DOHH2 (cell line): ENCODE results near the gene VAPA.
A peak's percentile ranks its signal among the peaks of the same experiment; 100 is the strongest.

Experiments used
- H3F3A ChIP-seq: fragments of 200-600 bp; sonication (generic), shearing (Covaris generic); 2 replicates; pipeline ENCODE4 v1.6.0; 2016; ENCODE audit warnings: antibody characterized with exemption, mild to moderate bottlenecking; ENCODE audit not compliant: control insufficient read depth, insufficient read depth
- H3K27ac ChIP-seq: fragments of 200-600 bp; sonication (generic); 2 replicates; pipeline ENCODE4 v1.5.1; 2014; ENCODE audit warnings: low read depth, mild to moderate bottlenecking, low read length, moderate library complexity
- H3K27me3 ChIP-seq: fragments of 200-600 bp; sonication (generic); 2 replicates; pipeline ENCODE4 v1.6.1; 2014; ENCODE audit warnings: mild to moderate bottlenecking, low read length, mixed read lengths; ENCODE audit not compliant: control insufficient read depth
- H3K36me3 ChIP-seq: fragments of 200-600 bp; sonication (generic); 2 replicates; pipeline ENCODE4 v1.6.1; 2014; ENCODE audit warnings: mild to moderate bottlenecking, low read length, moderate library complexity, mixed read lengths; ENCODE audit not compliant: control insufficient read depth
- H3K4me1 ChIP-seq: fragments of 200-600 bp; sonication (generic); 2 replicates; pipeline ENCODE4 v1.6.1; 2014; ENCODE audit warnings: mild to moderate bottlenecking, low read length, mixed read lengths; ENCODE audit not compliant: control insufficient read depth
- H3K4me2 ChIP-seq: fragments of 200-600 bp; sonication (generic); 2 replicates; pipeline ENCODE4 v1.6.0; 2014; ENCODE audit warnings: mild to moderate bottlenecking, low read length, moderate library complexity
- H3K4me3 ChIP-seq: fragments of 200-600 bp; sonication (generic); 2 replicates; pipeline ENCODE4 v1.5.1; 2014; ENCODE audit warnings: mild to moderate bottlenecking, low read length, mixed read lengths
- H3K79me2 ChIP-seq: fragments of 200-600 bp; sonication (generic); 2 replicates; pipeline ENCODE4 v1.6.1; 2014; ENCODE audit warnings: mild to moderate bottlenecking, low read length, mixed read lengths; ENCODE audit not compliant: control insufficient read depth
- H3K9me2 ChIP-seq: fragments of 200-600 bp; sonication (generic); replicated peaks from 2 replicates; pipeline ENCODE4 v1.6.1; 2014; ENCODE audit warnings: mild to moderate bottlenecking, low read length, mixed read lengths; ENCODE audit not compliant: control insufficient read depth
- H3K9me3 ChIP-seq: fragments of 200-600 bp; sonication (generic); 2 replicates; pipeline ENCODE4 v1.6.1; 2014; ENCODE audit warnings: antibody characterized with exemption, low read length, mixed read lengths; ENCODE audit not compliant: control insufficient read depth, insufficient read depth
- H4K20me1 ChIP-seq: fragments of 200-600 bp; sonication (generic); 2 replicates; pipeline ENCODE4 v1.6.0; 2014; ENCODE audit warnings: low read depth, mild to moderate bottlenecking, antibody characterized with exemption, low read length, moderate library complexity; ENCODE audit not compliant: control insufficient read depth, insufficient read depth
- EZH2phosphoT487 ChIP-seq: fragments of 200-600 bp; sonication (generic); IDR thresholded peaks from 2 replicates; pipeline ENCODE4 v1.6.1; 2017; ENCODE audit warnings: borderline replicate concordance, mild to moderate bottlenecking, antibody characterized with exemption, low read length, moderate library complexity, mixed read lengths
- TF ChIP-seq, protein P1 (sequence below): fragments of 200-600 bp; sonication (generic); IDR thresholded peaks from one replicate; pipeline ENCODE4 v1.5.1; 2014; ENCODE audit warnings: antibody characterized with exemption, mild to moderate bottlenecking, low read depth, low read length; ENCODE audit not compliant: poor library complexity, severe bottlenecking

VAPA gene, protein sequence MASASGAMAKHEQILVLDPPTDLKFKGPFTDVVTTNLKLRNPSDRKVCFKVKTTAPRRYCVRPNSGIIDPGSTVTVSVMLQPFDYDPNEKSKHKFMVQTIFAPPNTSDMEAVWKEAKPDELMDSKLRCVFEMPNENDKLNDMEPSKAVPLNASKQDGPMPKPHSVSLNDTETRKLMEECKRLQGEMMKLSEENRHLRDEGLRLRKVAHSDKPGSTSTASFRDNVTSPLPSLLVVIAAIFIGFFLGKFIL

DNA sequence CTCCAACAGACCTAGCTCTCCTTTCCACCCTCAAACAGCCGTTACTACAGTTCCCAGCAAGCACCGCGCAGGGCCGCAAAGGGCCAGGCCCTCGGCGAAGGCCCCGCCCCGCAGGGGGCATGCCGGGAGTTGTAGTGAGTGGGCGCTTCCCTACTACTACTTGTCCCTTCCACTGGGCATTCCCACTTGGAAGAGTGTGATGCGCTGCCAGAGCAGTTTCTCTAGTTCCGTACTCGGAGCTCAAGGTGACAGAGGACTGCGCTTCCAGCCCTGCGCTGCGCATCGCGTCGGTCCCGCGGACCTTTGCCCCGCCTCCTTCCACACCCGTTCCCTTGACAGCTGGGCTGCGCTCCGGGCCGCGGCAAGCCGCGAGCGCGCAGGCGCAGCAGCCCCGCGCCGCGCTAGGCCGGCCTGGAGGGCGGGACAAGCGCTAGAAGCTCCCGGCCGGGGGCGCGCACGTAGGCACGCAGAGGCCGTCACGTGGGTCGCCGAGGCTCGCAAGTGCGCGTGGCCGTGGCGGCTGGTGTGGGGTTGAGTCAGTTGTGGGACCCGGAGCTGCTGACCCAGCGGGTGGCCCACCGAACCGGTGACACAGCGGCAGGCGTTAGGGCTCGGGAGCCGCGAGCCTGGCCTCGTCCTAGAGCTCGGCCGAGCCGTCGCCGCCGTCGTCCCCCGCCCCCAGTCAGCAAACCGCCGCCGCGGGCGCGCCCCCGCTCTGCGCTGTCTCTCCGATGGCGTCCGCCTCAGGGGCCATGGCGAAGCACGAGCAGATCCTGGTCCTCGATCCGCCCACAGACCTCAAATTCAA is at the start of gene VAPA:
Gene VAPA, plus strand, starts transcription at position 491 of the 808 bp plus-strand sequence. Its CDS starts 241 bp downstream, at position 732.
- H3K4me3 ChIP-seq: peak within 1 kb of the TSS; percentile 85
- no peaks in the 10 kb centered on the region for H3K9me2 ChIP-seq
- H3K4me1 ChIP-seq: peaks cover 38% of the 10 kb centered on the region
- H3K27ac ChIP-seq: peak within 1 kb of the TSS; percentile 74
- no peaks in the 10 kb centered on the region for H3F3A ChIP-seq
- TF ChIP-seq, protein P1, sequence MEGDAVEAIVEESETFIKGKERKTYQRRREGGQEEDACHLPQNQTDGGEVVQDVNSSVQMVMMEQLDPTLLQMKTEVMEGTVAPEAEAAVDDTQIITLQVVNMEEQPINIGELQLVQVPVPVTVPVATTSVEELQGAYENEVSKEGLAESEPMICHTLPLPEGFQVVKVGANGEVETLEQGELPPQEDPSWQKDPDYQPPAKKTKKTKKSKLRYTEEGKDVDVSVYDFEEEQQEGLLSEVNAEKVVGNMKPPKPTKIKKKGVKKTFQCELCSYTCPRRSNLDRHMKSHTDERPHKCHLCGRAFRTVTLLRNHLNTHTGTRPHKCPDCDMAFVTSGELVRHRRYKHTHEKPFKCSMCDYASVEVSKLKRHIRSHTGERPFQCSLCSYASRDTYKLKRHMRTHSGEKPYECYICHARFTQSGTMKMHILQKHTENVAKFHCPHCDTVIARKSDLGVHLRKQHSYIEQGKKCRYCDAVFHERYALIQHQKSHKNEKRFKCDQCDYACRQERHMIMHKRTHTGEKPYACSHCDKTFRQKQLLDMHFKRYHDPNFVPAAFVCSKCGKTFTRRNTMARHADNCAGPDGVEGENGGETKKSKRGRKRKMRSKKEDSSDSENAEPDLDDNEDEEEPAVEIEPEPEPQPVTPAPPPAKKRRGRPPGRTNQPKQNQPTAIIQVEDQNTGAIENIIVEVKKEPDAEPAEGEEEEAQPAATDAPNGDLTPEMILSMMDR: no peak
- no peak for TF ChIP-seq EZH2phosphoT487
- peaks cover 30% of the 10 kb centered on the region for H4K20me1 ChIP-seq
- H3K9me3 ChIP-seq: peaks cover 5% of the 10 kb centered on the region
- peaks cover 15% of the 10 kb centered on the region for H3K36me3 ChIP-seq
- peaks cover 49% of the 10 kb centered on the region for H3K79me2 ChIP-seq
- H3K27me3 ChIP-seq: 0 out of 2 replicates have a peak, but pooled peaks cover 9% of the 10 kb centered on the region
- peak within 1 kb of the TSS; percentile 90 for H3K4me2 ChIP-seq

DNA sequence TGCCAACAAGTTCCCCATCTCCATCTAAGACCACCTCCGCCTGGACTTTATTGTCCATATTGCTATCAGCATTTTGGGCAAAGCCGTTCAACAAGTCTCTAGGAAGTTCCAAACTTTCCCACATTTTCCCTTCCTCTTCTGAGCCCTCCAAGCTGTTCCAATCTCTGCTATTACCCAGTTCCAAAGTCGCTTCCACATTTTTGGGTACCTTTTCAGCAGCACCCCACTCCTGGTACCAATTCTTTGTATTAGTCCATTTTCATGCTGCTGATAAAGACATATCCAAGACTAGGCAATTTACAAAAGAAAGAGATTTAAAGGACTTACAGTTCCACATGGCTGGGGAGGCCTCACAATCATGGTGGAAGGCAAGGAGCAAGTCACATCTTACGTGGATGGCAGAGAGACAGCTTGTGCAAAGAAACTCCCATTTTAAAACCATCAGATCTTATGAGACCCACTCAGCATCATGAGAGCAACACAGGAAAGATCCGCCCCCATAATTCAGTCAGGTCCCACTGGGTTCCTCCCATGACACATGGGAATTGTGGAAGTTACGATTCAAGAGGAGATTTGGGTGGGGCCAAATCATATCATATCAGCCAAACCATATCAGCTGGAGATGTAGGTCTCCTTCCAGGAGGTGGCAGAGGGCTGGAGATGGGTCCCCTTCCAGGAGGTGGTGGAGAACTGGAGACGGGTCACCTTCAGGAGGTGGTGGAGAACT is 47.9 kb upstream of the VAPA start:
- no peaks in the 10 kb centered on the region for H3K36me3 ChIP-seq
- peaks cover 3% of the 10 kb centered on the region; the same call in 1 of the 2 replicates for H3K9me3 ChIP-seq
- H4K20me1 ChIP-seq: no peaks in the 10 kb centered on the region
- H3K79me2 ChIP-seq: no peaks in the 10 kb centered on the region
- H3K27me3 ChIP-seq: peaks cover 5% of the 10 kb centered on the region; the same call in 1 of the 2 replicates
- no peaks in the 10 kb centered on the region for H3K4me1 ChIP-seq
- no peaks in the 10 kb centered on the region for H3F3A ChIP-seq
- H3K9me2 ChIP-seq: no peaks in the 10 kb centered on the region
- H3K4me3 ChIP-seq: no peak overlapping the region
- no peak for TF ChIP-seq EZH2phosphoT487
- TF ChIP-seq, protein P1: no peak
- no peak overlapping the region for H3K4me2 ChIP-seq
- no peak overlapping the region for H3K27ac ChIP-seq

DNA sequence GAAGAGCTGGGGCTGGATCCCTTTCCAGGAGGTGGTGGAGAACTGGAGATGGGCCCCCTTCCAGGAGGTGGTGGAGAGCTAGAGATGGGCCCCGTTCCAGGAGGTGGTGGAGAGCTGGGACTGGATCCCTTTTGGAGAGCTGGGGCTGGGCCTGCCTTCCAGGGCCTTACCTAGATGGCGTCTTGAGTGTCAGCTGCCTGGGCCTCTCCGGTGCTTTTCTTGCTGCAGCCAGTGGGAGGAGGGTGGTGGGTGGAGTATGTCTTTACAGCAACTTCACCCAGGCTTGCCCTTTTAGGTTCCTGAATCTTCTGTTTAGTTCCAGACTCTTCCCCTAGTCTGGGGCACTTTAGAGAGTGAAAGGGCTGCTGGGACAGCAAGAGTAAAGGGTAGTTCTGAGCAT is 47.2 kb upstream of the VAPA start:
- Histone ChIP-seq H3K4me1 (no peaks in the 10 kb centered on the region), H3K4me2 (no peak overlapping the region), H3K9me3 (peaks cover 3% of the 10 kb centered on the region; the same call in 1 of the 2 replicates), H3K27me3 (peaks cover 5% of the 10 kb centered on the region; the same call in 1 of the 2 replicates), H3K36me3 (no peaks in the 10 kb centered on the region), H3K4me3 (no peak overlapping the region), H4K20me1 (no peaks in the 10 kb centered on the region), H3K27ac (no peak overlapping the region), H3K79me2 (no peaks in the 10 kb centered on the region), H3F3A (no peaks in the 10 kb centered on the region), H3K9me2 (no peaks in the 10 kb centered on the region)
- TF ChIP-seq, protein P1: no peak
- no peak for TF ChIP-seq EZH2phosphoT487
